HepG2 (cell line): ENCODE measurements around the gene CSNK1D. TPM values are rescaled to one million over a fixed set of nuclear protein-coding genes. Genes with fewer than 3 reads are reported as not detected.

Experiments
- ATF7 ChIP-seq, 2 experiments: fragments of 450-650 bp in 1 of 2; sonication (generic) in 1 of 2; formaldehyde crosslinking in 1 of 2; IDR thresholded peaks; 2 replicates each; pipeline versions ENCODE4 v1.4.0 to v1.6.1; 2016 to 2020; ENCODE audit warnings: antibody characterized with exemption in 1 of 2, mild to moderate bottlenecking in 1 of 2, missing genetic modification reagents in 1 of 2
- ELF1 ChIP-seq: sonication (generic); formaldehyde crosslinking; IDR thresholded peaks from 2 replicates; pipeline ENCODE4 v1.4.0; 2020; ENCODE audit warnings: missing genetic modification reagents
- FOXA1 ChIP-seq, 2 experiments: fragments of 450-650 bp in 1 of 2; sonication (generic) in 1 of 2; formaldehyde crosslinking in 1 of 2; IDR thresholded peaks; 2 replicates each; pipeline versions ENCODE4 v1.4.0 to v1.6.1; 2016 to 2020; ENCODE audit warnings: missing genetic modification reagents in 1 of 2
- JUND ChIP-seq: sonication (generic); formaldehyde crosslinking; IDR thresholded peaks from 2 replicates; pipeline ENCODE4 v1.8.0; 2022; ENCODE audit warnings: mild to moderate bottlenecking, missing genetic modification reagents
- SCMH1 ChIP-seq: sonication (generic); formaldehyde crosslinking; IDR thresholded peaks from 2 replicates; pipeline ENCODE4 v1.9.0; 2021; ENCODE audit warnings: missing genetic modification reagents, mild to moderate bottlenecking, borderline replicate concordance
- STAT5B ChIP-seq: sonication (generic); formaldehyde crosslinking; IDR thresholded peaks from 2 replicates; pipeline ENCODE4 v1.4.0; 2020; ENCODE audit warnings: missing genetic modification reagents
- ZBTB42 ChIP-seq: sonication (generic); formaldehyde crosslinking; IDR thresholded peaks from 2 replicates; pipeline ENCODE4 v1.5.0; 2020; ENCODE audit warnings: mild to moderate bottlenecking, missing genetic modification reagents
- ZFX ChIP-seq: sonication (generic); formaldehyde crosslinking; IDR thresholded peaks from 2 replicates; pipeline ENCODE4 v1.4.0; 2020; ENCODE audit warnings: mild to moderate bottlenecking, low read depth, missing genetic modification reagents, moderate library complexity
- ZKSCAN5 ChIP-seq: sonication (generic); formaldehyde crosslinking; IDR thresholded peaks from 2 replicates; pipeline ENCODE4 v1.5.1; 2020; ENCODE audit warnings: mild to moderate bottlenecking, missing genetic modification reagents
- ZNF101 ChIP-seq: sonication (generic); formaldehyde crosslinking; IDR thresholded peaks from 2 replicates; pipeline ENCODE4 v1.4.0; 2020; ENCODE audit warnings: mild to moderate bottlenecking, low read depth, missing genetic modification reagents, borderline replicate concordance
- ZNF274 ChIP-seq: sonication (generic); formaldehyde crosslinking; IDR thresholded peaks from 2 replicates; pipeline ENCODE4 v1.5.1; 2020; ENCODE audit warnings: mild to moderate bottlenecking, missing genetic modification reagents
- ZNF510 ChIP-seq: sonication (generic); formaldehyde crosslinking; IDR thresholded peaks from 2 replicates; pipeline ENCODE4 v1.4.0; 2020; ENCODE audit warnings: low read depth, mild to moderate bottlenecking, missing genetic modification reagents
- ZNF816 ChIP-seq: sonication (generic); formaldehyde crosslinking; IDR thresholded peaks from 2 replicates; pipeline ENCODE4 v1.8.0; 2022; ENCODE audit warnings: missing genetic modification reagents, mild to moderate bottlenecking, borderline replicate concordance
- polyA plus RNA-seq, 8 experiments: library from polyadenylated mRNA; depleted of rRNA in 3 of 8; stranded (reverse) in 7 of 8; unstranded in 1 of 8; fragments of >200 nt; fragmentation: Illumina TruSeq in 4 of 8; extraction: Trizol in 4 of 8; gene quantifications; 2 replicates each; pipeline versions ENCODE4 v1.2.1 to v1.2.3, GENCODE V29; 2011 to 2016; ENCODE audit warnings: low read depth in 4 of 8, missing spikeins in 1 of 8, mixed read lengths in 1 of 8; ENCODE audit not compliant: insufficient read depth in 1 of 8
- total RNA-seq, 5 experiments: library from RNA; depleted of rRNA; stranded (reverse); fragments of >200 nt; fragmentation: Illumina TruSeq; extraction: Trizol; gene quantifications; 2 replicates each; pipeline ENCODE4 v1.2.3, GENCODE V29; 2016; ENCODE audit warnings: low read depth in 1 of 5
- TF ChIP-seq, protein P1 (sequence below): sonication (generic); formaldehyde crosslinking; IDR thresholded peaks from 2 replicates; pipeline ENCODE4 v1.4.0; 2020; ENCODE audit warnings: missing genetic modification reagents
- TF ChIP-seq, protein P2 (sequence below): sonication (generic); formaldehyde crosslinking; IDR thresholded peaks from 2 replicates; pipeline ENCODE4 v1.4.0; 2020; ENCODE audit warnings: missing genetic modification reagents, borderline replicate concordance
- TF ChIP-seq, protein P3 (sequence below): sonication (generic); formaldehyde crosslinking; IDR thresholded peaks from 2 replicates; pipeline ENCODE4 v1.4.0; 2020; ENCODE audit warnings: missing genetic modification reagents
- TF ChIP-seq, protein P4 (sequence below): sonication (generic); formaldehyde crosslinking; IDR thresholded peaks from 2 replicates; pipeline ENCODE4 v1.5.1; 2020; ENCODE audit warnings: mild to moderate bottlenecking, moderate library complexity, missing genetic modification reagents

CSNK1D gene
- total and polyA plus RNA-seq, 2 of the 13 experiments (the other 11 are each of a cell fraction or from before 2014, with no cell fraction given) = 31.5 to 128 TPM

DNA sequence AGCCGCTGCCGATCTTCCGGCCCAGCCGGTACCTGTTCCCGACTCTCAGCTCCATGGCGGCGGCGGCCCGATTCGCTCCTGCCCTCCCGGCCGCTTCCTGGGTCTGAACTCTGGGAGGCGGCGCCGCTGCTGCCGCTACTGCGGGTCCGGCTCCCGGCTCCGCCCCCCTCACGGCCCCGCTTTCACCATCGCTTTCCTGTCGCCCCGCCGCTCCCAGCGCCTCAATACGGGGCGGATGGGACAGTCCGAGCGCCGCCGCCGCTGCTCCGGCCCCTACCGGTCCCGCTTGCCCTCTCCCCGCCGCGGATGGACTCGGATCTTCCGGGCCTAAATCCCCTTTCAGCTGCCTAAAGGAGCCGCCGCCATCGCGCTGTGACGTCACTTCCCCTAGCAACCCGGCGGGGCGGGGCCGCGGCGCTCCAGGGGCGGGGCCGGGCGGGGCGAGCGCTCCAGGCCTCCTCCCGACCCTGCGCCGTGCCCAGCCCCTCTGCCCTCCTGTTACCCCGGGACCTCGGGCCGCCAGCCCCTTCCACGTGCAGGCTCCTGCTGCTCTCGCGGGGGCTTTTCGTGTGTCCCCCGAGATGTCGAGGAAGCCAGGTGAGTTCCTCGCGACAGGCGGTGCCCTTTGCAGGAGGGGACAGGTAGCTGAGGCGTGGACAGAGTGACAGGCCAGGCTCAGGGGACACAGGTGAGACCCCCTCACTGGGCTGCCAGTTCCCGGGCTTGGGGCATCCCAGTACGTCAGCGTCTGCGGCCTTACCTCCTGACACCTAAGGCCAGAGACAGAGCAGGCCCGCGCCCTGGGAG, at the start of gene CSNK1D (continued):
- TF ChIP-seq, protein P1, sequence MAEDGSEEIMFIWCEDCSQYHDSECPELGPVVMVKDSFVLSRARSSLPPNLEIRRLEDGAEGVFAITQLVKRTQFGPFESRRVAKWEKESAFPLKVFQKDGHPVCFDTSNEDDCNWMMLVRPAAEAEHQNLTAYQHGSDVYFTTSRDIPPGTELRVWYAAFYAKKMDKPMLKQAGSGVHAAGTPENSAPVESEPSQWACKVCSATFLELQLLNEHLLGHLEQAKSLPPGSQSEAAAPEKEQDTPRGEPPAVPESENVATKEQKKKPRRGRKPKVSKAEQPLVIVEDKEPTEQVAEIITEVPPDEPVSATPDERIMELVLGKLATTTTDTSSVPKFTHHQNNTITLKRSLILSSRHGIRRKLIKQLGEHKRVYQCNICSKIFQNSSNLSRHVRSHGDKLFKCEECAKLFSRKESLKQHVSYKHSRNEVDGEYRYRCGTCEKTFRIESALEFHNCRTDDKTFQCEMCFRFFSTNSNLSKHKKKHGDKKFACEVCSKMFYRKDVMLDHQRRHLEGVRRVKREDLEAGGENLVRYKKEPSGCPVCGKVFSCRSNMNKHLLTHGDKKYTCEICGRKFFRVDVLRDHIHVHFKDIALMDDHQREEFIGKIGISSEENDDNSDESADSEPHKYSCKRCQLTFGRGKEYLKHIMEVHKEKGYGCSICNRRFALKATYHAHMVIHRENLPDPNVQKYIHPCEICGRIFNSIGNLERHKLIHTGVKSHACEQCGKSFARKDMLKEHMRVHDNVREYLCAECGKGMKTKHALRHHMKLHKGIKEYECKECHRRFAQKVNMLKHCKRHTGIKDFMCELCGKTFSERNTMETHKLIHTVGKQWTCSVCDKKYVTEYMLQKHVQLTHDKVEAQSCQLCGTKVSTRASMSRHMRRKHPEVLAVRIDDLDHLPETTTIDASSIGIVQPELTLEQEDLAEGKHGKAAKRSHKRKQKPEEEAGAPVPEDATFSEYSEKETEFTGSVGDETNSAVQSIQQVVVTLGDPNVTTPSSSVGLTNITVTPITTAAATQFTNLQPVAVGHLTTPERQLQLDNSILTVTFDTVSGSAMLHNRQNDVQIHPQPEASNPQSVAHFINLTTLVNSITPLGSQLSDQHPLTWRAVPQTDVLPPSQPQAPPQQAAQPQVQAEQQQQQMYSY (CRISPR knock-in tag) = no peak; the same call in 1 of the 2 replicates
- TF ChIP-seq ZFX (CRISPR knock-in tag) = peak; percentile 97
- TF ChIP-seq, protein P2, sequence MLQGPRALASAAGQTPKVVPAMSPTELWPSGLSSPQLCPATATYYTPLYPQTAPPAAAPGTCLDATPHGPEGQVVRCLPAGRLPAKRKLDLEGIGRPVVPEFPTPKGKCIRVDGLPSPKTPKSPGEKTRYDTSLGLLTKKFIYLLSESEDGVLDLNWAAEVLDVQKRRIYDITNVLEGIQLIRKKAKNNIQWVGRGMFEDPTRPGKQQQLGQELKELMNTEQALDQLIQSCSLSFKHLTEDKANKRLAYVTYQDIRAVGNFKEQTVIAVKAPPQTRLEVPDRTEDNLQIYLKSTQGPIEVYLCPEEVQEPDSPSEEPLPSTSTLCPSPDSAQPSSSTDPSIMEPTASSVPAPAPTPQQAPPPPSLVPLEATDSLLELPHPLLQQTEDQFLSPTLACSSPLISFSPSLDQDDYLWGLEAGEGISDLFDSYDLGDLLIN (CRISPR knock-in tag) = peak; percentile 76; the same call in 1 of the 2 replicates
- peak; percentile 80 for TF ChIP-seq JUND (CRISPR knock-in tag)
- TF ChIP-seq ZNF816 (CRISPR knock-in tag) = peak; percentile 97; the same call in 1 of the 2 replicates
- no peak; the same call in 1 of the 2 replicates for TF ChIP-seq STAT5B (CRISPR knock-in tag)
- TF ChIP-seq, protein P3, sequence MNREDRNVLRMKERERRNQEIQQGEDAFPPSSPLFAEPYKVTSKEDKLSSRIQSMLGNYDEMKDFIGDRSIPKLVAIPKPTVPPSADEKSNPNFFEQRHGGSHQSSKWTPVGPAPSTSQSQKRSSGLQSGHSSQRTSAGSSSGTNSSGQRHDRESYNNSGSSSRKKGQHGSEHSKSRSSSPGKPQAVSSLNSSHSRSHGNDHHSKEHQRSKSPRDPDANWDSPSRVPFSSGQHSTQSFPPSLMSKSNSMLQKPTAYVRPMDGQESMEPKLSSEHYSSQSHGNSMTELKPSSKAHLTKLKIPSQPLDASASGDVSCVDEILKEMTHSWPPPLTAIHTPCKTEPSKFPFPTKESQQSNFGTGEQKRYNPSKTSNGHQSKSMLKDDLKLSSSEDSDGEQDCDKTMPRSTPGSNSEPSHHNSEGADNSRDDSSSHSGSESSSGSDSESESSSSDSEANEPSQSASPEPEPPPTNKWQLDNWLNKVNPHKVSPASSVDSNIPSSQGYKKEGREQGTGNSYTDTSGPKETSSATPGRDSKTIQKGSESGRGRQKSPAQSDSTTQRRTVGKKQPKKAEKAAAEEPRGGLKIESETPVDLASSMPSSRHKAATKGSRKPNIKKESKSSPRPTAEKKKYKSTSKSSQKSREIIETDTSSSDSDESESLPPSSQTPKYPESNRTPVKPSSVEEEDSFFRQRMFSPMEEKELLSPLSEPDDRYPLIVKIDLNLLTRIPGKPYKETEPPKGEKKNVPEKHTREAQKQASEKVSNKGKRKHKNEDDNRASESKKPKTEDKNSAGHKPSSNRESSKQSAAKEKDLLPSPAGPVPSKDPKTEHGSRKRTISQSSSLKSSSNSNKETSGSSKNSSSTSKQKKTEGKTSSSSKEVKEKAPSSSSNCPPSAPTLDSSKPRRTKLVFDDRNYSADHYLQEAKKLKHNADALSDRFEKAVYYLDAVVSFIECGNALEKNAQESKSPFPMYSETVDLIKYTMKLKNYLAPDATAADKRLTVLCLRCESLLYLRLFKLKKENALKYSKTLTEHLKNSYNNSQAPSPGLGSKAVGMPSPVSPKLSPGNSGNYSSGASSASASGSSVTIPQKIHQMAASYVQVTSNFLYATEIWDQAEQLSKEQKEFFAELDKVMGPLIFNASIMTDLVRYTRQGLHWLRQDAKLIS (CRISPR knock-in tag) = 0 out of 2 replicates have a peak, but pooled peaks have one; percentile 85
- no peak for TF ChIP-seq FOXA1 (IDR thresholded peaks at IDR 0.05)
- no peak for TF ChIP-seq FOXA1 (CRISPR knock-in tag; IDR thresholded peaks at IDR 0.05)
- TF ChIP-seq ELF1 (CRISPR knock-in tag) = peak; percentile 62
- no peak for TF ChIP-seq ZKSCAN5 (CRISPR knock-in tag)
- TF ChIP-seq ATF7 (IDR thresholded peaks at IDR 0.05) = peak; percentile 93
- peak; percentile 96 for TF ChIP-seq ATF7 (CRISPR knock-in tag; IDR thresholded peaks at IDR 0.05)
- TF ChIP-seq SCMH1 = no peak
- no peak for TF ChIP-seq ZNF101 (CRISPR knock-in tag)
- TF ChIP-seq ZNF274 (CRISPR knock-in tag) = 0 out of 2 replicates have a peak, but pooled peaks have one; percentile 68
- peak; percentile 86 for TF ChIP-seq ZBTB42 (CRISPR knock-in tag)
- TF ChIP-seq ZNF510 (CRISPR knock-in tag) = peak; percentile 92; the same call in 1 of the 2 replicates
- TF ChIP-seq, protein P4, sequence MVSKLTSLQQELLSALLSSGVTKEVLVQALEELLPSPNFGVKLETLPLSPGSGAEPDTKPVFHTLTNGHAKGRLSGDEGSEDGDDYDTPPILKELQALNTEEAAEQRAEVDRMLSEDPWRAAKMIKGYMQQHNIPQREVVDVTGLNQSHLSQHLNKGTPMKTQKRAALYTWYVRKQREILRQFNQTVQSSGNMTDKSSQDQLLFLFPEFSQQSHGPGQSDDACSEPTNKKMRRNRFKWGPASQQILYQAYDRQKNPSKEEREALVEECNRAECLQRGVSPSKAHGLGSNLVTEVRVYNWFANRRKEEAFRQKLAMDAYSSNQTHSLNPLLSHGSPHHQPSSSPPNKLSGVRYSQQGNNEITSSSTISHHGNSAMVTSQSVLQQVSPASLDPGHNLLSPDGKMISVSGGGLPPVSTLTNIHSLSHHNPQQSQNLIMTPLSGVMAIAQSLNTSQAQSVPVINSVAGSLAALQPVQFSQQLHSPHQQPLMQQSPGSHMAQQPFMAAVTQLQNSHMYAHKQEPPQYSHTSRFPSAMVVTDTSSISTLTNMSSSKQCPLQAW (CRISPR knock-in tag) = peak; percentile 30; the same call in 1 of the 2 replicates
